ENCODE measurements around the gene THSD7A. TPM values are rescaled to one million over a fixed set of nuclear protein-coding genes. Genes with fewer than 3 reads are reported as not detected.

Gene THSD7A
- total RNA-seq, 1 experiment from 2014 or later, result 0.64 TPM

DNA sequence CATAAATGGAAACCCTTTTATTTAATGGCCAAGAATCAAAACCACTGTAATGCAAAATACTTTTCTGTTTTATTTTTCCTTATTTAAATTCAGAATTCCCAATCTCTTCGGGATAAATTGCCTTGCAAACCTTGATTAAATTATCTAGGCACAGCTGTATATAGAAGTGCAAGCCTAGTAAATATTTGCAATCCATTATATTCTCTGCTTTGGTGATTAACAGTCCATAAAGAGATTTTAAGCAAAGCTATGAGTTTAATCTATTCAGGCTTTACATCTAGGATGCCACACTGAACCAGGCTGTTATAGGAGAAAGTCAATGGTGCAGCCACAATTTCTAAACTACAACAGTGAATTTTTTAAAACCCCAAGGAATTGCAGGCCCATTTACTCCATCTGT is 43.6 kb upstream of the THSD7A start:
- ChIA-PET POLR2A (ENCODE audit: low non-redundant PET) (no interaction called here), CTCF (no interaction called here)
- H3K27me3 ChIP-seq (replicated peaks; ENCODE audit: insufficient read depth, low read depth, low read length, poor library complexity), result no peaks in the 10 kb centered on the region
- H3K36me3 ChIP-seq (ENCODE audit: insufficient read depth, low read length, poor library complexity, severe bottlenecking), result no peaks in the 10 kb centered on the region
- BruUV-seq (replicated peaks), result no TSS peak
- no peaks in the 10 kb centered on the region for H3K9me3 ChIP-seq (ENCODE audit: low read depth, low read length, poor library complexity, severe bottlenecking)
- TF ChIP-seq CTCF (conservative IDR thresholded peaks at IDR 0.05; ENCODE audit: low read depth, low read length) (no peak), EZH2 (IDR thresholded peaks at IDR 0.05; ENCODE audit: borderline replicate concordance, low read depth, low read length, poor library complexity, severe bottlenecking) (no peak)
- no peak overlapping the region for H3K4me3 ChIP-seq (ENCODE audit: low read depth, low read length, poor library complexity, severe bottlenecking)
- no peak overlapping the region for H3K27ac ChIP-seq (ENCODE audit: low read depth, low read length, poor library complexity, severe bottlenecking)
- intact Hi-C loops (cut with micrococcal nuclease; ENCODE audit: unreplicated experiment), result no loop called here
- H3K4me1 ChIP-seq (ENCODE audit: insufficient read depth, low read length, poor library complexity, severe bottlenecking), result no peaks in the 10 kb centered on the region
- no peak for DNase-seq (ENCODE audit: low spot score)

DNA sequence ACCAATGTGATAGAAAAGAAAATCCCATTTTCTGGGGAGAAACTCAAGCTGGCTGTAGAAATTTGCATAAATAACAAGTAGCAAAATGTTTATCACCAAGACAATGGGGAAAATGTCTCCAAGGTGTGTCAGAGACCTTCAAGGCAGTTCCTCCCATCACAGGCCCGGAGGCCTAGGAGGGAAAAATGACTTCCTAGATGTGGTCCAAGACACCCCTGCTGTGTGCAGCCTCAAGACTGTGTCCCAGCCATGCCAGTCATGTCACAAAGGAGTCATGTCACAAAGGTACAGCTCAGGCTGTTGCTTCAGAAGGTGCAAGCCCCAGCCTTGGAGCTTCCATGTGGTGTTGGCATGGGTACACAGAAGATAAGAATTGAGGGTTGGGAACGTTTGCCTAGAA is 33.7 kb upstream of the THSD7A start:
- DNase-seq (ENCODE audit: low spot score), result no peak
- no TSS peak for BruUV-seq (replicated peaks)
- Histone ChIP-seq H3K36me3 (ENCODE audit: insufficient read depth, low read length, poor library complexity, severe bottlenecking) (no peaks in the 10 kb centered on the region), H3K9me3 (ENCODE audit: low read depth, low read length, poor library complexity, severe bottlenecking) (no peaks in the 10 kb centered on the region), H3K4me3 (ENCODE audit: low read depth, low read length, poor library complexity, severe bottlenecking) (no peak overlapping the region), H3K4me1 (ENCODE audit: insufficient read depth, low read length, poor library complexity, severe bottlenecking) (no peaks in the 10 kb centered on the region), H3K27ac (ENCODE audit: low read depth, low read length, poor library complexity, severe bottlenecking) (no peak overlapping the region), H3K27me3 (replicated peaks; ENCODE audit: insufficient read depth, low read depth, low read length, poor library complexity) (no peaks in the 10 kb centered on the region)
- ChIA-PET POLR2A (ENCODE audit: low non-redundant PET) (no interaction called here), CTCF (no interaction called here)
- intact Hi-C loops (cut with micrococcal nuclease; ENCODE audit: unreplicated experiment), result no loop called here
- TF ChIP-seq EZH2 (IDR thresholded peaks at IDR 0.05; ENCODE audit: borderline replicate concordance, low read depth, low read length, poor library complexity, severe bottlenecking) (no peak), CTCF (conservative IDR thresholded peaks at IDR 0.05; ENCODE audit: low read depth, low read length) (no peak)

DNA sequence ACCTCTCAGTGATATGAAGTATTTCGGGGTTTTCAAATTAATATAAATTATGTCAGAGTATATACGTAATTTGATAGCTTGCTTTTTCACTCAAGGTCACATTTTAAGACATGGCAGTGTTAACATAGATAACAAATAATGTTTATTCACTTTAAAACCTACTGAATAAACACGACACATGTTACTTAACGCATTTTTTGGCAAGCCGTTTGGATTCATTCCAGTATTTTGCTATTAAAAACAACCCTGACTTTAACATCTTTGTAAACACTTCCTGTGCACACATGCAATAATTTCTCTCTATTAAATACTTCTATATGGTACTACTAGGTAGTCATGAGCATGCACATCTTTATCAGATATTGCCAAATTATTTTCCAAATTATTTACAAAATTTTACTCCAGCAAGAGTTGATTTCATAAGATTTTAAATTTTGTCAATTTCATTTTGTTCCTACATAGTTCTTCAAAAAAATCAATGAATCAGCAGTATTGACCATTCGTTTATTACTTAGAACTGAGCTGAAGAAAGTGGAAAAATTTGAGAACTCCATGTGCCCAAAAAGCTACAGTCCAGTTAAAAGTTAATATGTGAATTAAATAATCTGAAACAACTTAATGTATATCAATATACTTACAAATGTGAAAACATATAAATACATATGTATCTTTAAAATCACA is 26.8 kb upstream of the THSD7A start:
- intact Hi-C loops (cut with micrococcal nuclease; ENCODE audit: unreplicated experiment), result no loop called here
- Histone ChIP-seq H3K27ac (ENCODE audit: low read depth, low read length, poor library complexity, severe bottlenecking) (no peak overlapping the region), H3K4me3 (ENCODE audit: low read depth, low read length, poor library complexity, severe bottlenecking) (no peak overlapping the region), H3K9me3 (ENCODE audit: low read depth, low read length, poor library complexity, severe bottlenecking) (no peaks in the 10 kb centered on the region), H3K36me3 (ENCODE audit: insufficient read depth, low read length, poor library complexity, severe bottlenecking) (no peaks in the 10 kb centered on the region), H3K4me1 (ENCODE audit: insufficient read depth, low read length, poor library complexity, severe bottlenecking) (no peaks in the 10 kb centered on the region), H3K27me3 (replicated peaks; ENCODE audit: insufficient read depth, low read depth, low read length, poor library complexity) (no peaks in the 10 kb centered on the region)
- ChIA-PET CTCF (no interaction called here), POLR2A (ENCODE audit: low non-redundant PET) (no interaction called here)
- TF ChIP-seq CTCF (conservative IDR thresholded peaks at IDR 0.05; ENCODE audit: low read depth, low read length) (no peak), EZH2 (IDR thresholded peaks at IDR 0.05; ENCODE audit: borderline replicate concordance, low read depth, low read length, poor library complexity, severe bottlenecking) (no peak)
- no TSS peak for BruUV-seq (replicated peaks)
- DNase-seq (ENCODE audit: low spot score), result no peak
